ENCODE results near the gene MEAF6. TPM values are rescaled to one million over a fixed set of nuclear protein-coding genes. Genes with fewer than 3 reads are reported as not detected.

Gene MEAF6
- total RNA-seq, 1 experiment from 2014 or later, result 51.6 TPM

- H3K23me2 ChIP-seq (ENCODE audit: insufficient read length, low read depth, low read length, poor library complexity, severe bottlenecking), result peaks cover 12% of the 10 kb centered on the region
- Mint-ChIP-seq H3K4me3 (peak overlapping the region; percentile 81 to 86), H3K27me3 (ENCODE audit: low read depth) (peaks cover 4% of the 10 kb centered on the region), H3K4me1 (peaks cover 27 to 30% of the 10 kb centered on the region in 2 experiments), H3K9me3 (peaks cover 5 to 6% of the 10 kb centered on the region in 2 experiments; a peak in 3 of 5 replicates), H3K27ac (peak overlapping the region in 2 of 3 experiments; percentile 33 to 98; a peak in 3 of 7 replicates), H3K36me3 (ENCODE audit: insufficient read depth in 1 of 3, low read depth in 3 of 3) (peaks cover 4 to 17% (median 12%) of the 10 kb centered on the region in 3 experiments; a peak in 5 of 7 replicates)
- H3K56ac ChIP-seq (ENCODE audit: insufficient read length, low read depth, low read length), result no peak overlapping the region
- H4K20me1 ChIP-seq (ENCODE audit: control insufficient read depth, insufficient read depth, insufficient read length), result no peaks in the 10 kb centered on the region
- H2AK5ac ChIP-seq (ENCODE audit: insufficient read length, low read length), result no peak overlapping the region
- H2AFZ ChIP-seq (ENCODE audit: low read length), result no peak overlapping the region
- no CpG with 5 or more reads among the region's 3 CpGs for WGBS (ENCODE audit: extremely low coverage, insufficient read length, low lambda C conversion rate)
- H3K18ac ChIP-seq (ENCODE audit: insufficient read length, low read depth, low read length), result peak overlapping the region; percentile 71
- H3K27ac ChIP-seq (ENCODE audit: insufficient read length, low read depth, low read length), result no peak overlapping the region
- H3K14ac ChIP-seq (ENCODE audit: insufficient read depth, low read length), result peak overlapping the region; percentile 92; the same call in 1 of the 2 replicates
- no peak overlapping the region for H4K5ac ChIP-seq (ENCODE audit: insufficient read length, low read depth, low read length)
- DNase-seq, result no peak
- H3K4ac ChIP-seq (ENCODE audit: low read depth, low read length), result no peak overlapping the region; the same call in 1 of the 2 replicates
- no peak overlapping the region for H3K9ac ChIP-seq (ENCODE audit: extremely low read depth, insufficient read length, low read length)
- no peaks in the 10 kb centered on the region for H3K4me1 ChIP-seq (ENCODE audit: insufficient read depth, low read length)
- H3T11ph ChIP-seq (ENCODE audit: low read length), result peak overlapping the region; percentile 82
- H3K79me2 ChIP-seq (ENCODE audit: insufficient read depth, low read length), result no peaks in the 10 kb centered on the region; the same call in 1 of the 2 replicates
- H3K27me3 ChIP-seq (ENCODE audit: insufficient read depth, low read length), result no peaks in the 10 kb centered on the region
- no peak for TF ChIP-seq CTCF (conservative IDR thresholded peaks at IDR 0.05)
- peak overlapping the region; percentile 18 for H2BK12ac ChIP-seq (ENCODE audit: insufficient read length, low read depth, low read length)
- H4K91ac ChIP-seq (ENCODE audit: insufficient read length, low read depth, low read length), result peak overlapping the region; percentile 12
- no peaks in the 10 kb centered on the region for H3K9me3 ChIP-seq (ENCODE audit: control insufficient read depth, low read depth, low read length)
- H2BK5ac ChIP-seq (ENCODE audit: insufficient read length, low read length), result no peak overlapping the region
- H2BK20ac ChIP-seq (ENCODE audit: low read depth, low read length, poor library complexity, severe bottlenecking), result no peak overlapping the region
- peak overlapping the region; percentile 89 for H2BK120ac ChIP-seq (ENCODE audit: low read depth, low read length, poor library complexity, severe bottlenecking)
- peak overlapping the region; percentile 60 for H3K4me2 ChIP-seq (ENCODE audit: insufficient read depth, insufficient read length, low read length)
- no peak overlapping the region for H4K8ac ChIP-seq (replicated peaks; ENCODE audit: insufficient read length, low read depth, low read length)
- no peak overlapping the region for H2BK15ac ChIP-seq (ENCODE audit: low read depth, low read length)
- no peak overlapping the region for H3K23ac ChIP-seq (ENCODE audit: insufficient read length, low read depth, low read length)
- H3K79me1 ChIP-seq (ENCODE audit: insufficient read depth, low read depth, low read length, poor library complexity, severe bottlenecking), result no peaks in the 10 kb centered on the region
Measured at GRCh38 chr1:37557402-37557801, 42.8 kb upstream of the MEAF6 start.
